Liver (tissue), 9 donors: ENCODE data around the gene ACSM2B. TPM values are rescaled to one million over a fixed set of nuclear protein-coding genes. Genes with fewer than 3 reads are reported as not detected.
"Not testable (repeated sequence)": the region's sequence is repeated elsewhere in the genome, so short reads cannot be mapped to it uniquely, and the experiment has no call there.

ENCODE experiments used
- DNase-seq: peaks from one replicate; pipeline ENCODE4 v3.0.0-alpha.2; 2017; ENCODE audit warnings: low spot score
- H3K27ac ChIP-seq, 2 donors: one replicate each; pipeline ENCODE4 v1.7.0; 2013; ENCODE audit warnings: inconsistent platforms in 2 of 2, low read length in 2 of 2, control low read depth in 1 of 2, low read depth in 1 of 2, mild to moderate bottlenecking in 1 of 2
- H3K27me3 ChIP-seq, 4 donors: one replicate each; pipeline versions ENCODE4 v1.6.1 to v1.7.0; 2013; ENCODE audit warnings: low read length in 3 of 4, inconsistent platforms in 1 of 4, mild to moderate bottlenecking in 1 of 4, moderate library complexity in 1 of 4; ENCODE audit not compliant: control insufficient read depth in 4 of 4, insufficient read depth in 4 of 4
- H3K36me3 ChIP-seq, 4 donors: one replicate each; pipeline versions ENCODE4 v1.6.1 to v1.7.0; 2013; ENCODE audit warnings: low read length in 3 of 4, mild to moderate bottlenecking in 3 of 4, low read depth in 1 of 4, moderate library complexity in 1 of 4; ENCODE audit not compliant: control insufficient read depth in 4 of 4, insufficient read depth in 3 of 4
- H3K4me1 ChIP-seq, 4 donors: one replicate each; pipeline versions ENCODE4 v1.6.1 to v1.7.0; 2013; ENCODE audit warnings: low read length in 3 of 4, mild to moderate bottlenecking in 3 of 4, moderate library complexity in 1 of 4; ENCODE audit not compliant: control insufficient read depth in 4 of 4, insufficient read depth in 4 of 4
- H3K4me3 ChIP-seq, 3 donors: one replicate each; pipeline versions ENCODE4 v1.6.1 to v1.7.0; 2013; ENCODE audit warnings: low read length in 3 of 3, control low read depth in 1 of 3, low read depth in 1 of 3, mild to moderate bottlenecking in 1 of 3
- H3K9ac ChIP-seq, 2 donors: one replicate each; pipeline ENCODE4 v1.7.0; 2013; ENCODE audit warnings: low read length in 2 of 2, mild to moderate bottlenecking in 2 of 2, moderate library complexity in 2 of 2, control low read depth in 1 of 2, low read depth in 1 of 2
- H3K9me3 ChIP-seq, 4 donors: one replicate each; pipeline versions ENCODE4 v1.6.1 to v1.7.0; 2013; ENCODE audit warnings: low read length in 3 of 4; ENCODE audit not compliant: control insufficient read depth in 4 of 4
- HNF4A ChIP-seq, 2 donors: conservative IDR thresholded peaks; 2 replicates each; pipeline ENCODE4 v1.6.1; 2016; ENCODE audit warnings: antibody characterized with exemption in 2 of 2, mild to moderate bottlenecking in 2 of 2
- JUND ChIP-seq, 2 donors: IDR thresholded peaks; 2 replicates each; pipeline ENCODE4 v1.6.1; 2016; ENCODE audit warnings: antibody characterized with exemption in 2 of 2
- MAX ChIP-seq: IDR thresholded peaks from 2 replicates; pipeline ENCODE4 v1.6.1; 2016; ENCODE audit warnings: antibody characterized with exemption
- RAD21 ChIP-seq, 2 donors: IDR thresholded peaks; 2 replicates each; pipeline ENCODE4 v1.6.1; 2016; ENCODE audit warnings: antibody characterized with exemption in 2 of 2, mild to moderate bottlenecking in 2 of 2
- RXRA ChIP-seq, 2 donors: IDR thresholded peaks; 2 replicates each; pipeline ENCODE4 v1.6.1; 2017 to 2018; ENCODE audit warnings: antibody characterized with exemption in 2 of 2, mild to moderate bottlenecking in 1 of 2
- SP1 ChIP-seq: IDR thresholded peaks from 2 replicates; pipeline ENCODE4 v1.6.1; 2018; ENCODE audit warnings: antibody characterized with exemption, mild to moderate bottlenecking
- YY1 ChIP-seq: IDR thresholded peaks from 2 replicates; pipeline ENCODE4 v1.6.1; 2016; ENCODE audit warnings: antibody characterized with exemption, mild to moderate bottlenecking
- ZBTB33 ChIP-seq: IDR thresholded peaks from 2 replicates; pipeline ENCODE4 v1.6.1; 2016; ENCODE audit warnings: antibody characterized with exemption
- WGBS: extraction: QIAGEN DNeasy Blood & Tissue Kit; methylation state at CpG from one replicate; pipeline ENCODE4 v1.1.7; 2013; 5-methylcytosine and 5-hydroxymethylcytosine counted together
- polyA plus RNA-seq, 2 donors: library from polyadenylated mRNA; stranded (reverse) in 1 of 2; unstranded in 1 of 2; fragments of 200-250 nt in 1 of 2; fragments of >200 nt in 1 of 2; fragmentation: Nextera tagmentation in 1 of 2; extraction: Ambion mirVana in 1 of 2; gene quantifications; one replicate each; pipeline versions ENCODE4 v1.2.1 to v1.2.3, GENCODE V29; 2013 to 2015
- total RNA-seq, 2 donors: library from RNA; depleted of rRNA; stranded (reverse); fragments of >200 nt; gene quantifications; one replicate each; pipeline ENCODE4 v1.2.3, GENCODE V29; 2014
- donor health status: healthy.
- donor health status: healthy.
- donor health status: healthy.
- donor health status: healthy.
- donor health status: healthy.

Gene ACSM2B
- total and polyA plus RNA-seq, 4 donors = 46.0 to 852 (median 500) TPM

GRCh38 chr16:20586112-20586511 lies 9.9 kb upstream of the ACSM2B start:
- WGBS = 35% methylated on average over 6 of the region's 6 CpGs
- H3K4me3 ChIP-seq, DNase-seq, H3K27me3 ChIP-seq, H3K9me3 ChIP-seq, H3K36me3 ChIP-seq: not testable (repeated sequence)
- Histone ChIP-seq H3K27ac (peak overlapping the region; percentile 74 to 80), H3K4me1 (peaks cover 6 to 26% (median 12%) of the 10 kb centered on the region in 4 donors), H3K9ac (peak overlapping the region in 1 of 2 donors; percentile 49)
- TF ChIP-seq SP1 = peak; percentile 45
- TF ChIP-seq MAX = peak; percentile 11
- TF ChIP-seq HNF4A (conservative IDR thresholded peaks at IDR 0.05) = peak; percentile 55 to 75

DNA sequence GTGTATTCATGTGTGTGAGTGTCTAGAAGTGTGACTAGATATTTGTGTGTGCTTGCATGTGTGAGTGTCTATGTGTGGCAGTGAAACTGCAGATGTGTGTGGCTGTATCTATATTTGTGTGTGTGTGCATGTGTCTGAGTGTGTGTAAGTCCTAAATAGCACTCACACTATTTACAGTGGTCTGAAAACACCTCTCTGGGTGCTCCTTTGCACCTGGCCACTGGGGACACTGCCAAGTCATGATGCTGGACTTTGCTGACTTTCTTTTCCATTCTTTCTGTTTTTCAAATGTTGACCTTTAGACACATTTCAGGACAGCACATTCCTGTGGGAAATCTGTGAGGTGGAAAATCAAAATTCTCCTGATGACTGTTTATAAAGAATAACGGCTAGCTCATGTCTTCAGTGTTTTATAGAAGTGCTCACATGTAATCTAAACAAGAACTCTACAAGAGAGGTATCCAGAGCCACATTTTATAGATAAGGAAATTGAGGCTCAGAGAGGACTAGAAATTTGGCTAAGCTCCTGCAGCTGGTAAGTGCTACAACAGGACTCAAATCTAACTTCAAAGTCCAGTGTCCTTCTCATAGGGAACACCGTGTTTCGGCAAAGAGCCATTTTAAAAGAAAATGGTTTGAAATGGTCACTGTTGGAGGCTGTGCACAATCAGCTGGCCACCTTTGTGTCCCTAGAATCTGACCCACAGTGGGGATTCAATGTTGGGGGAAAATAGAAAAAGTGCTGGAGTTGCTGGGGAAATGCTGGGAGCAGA lies 4.5 kb upstream of the ACSM2B start:
- not testable (repeated sequence) for H3K4me1 ChIP-seq, H3K4me3 ChIP-seq, H3K27me3 ChIP-seq, DNase-seq, H3K9me3 ChIP-seq, H3K36me3 ChIP-seq, H3K9ac ChIP-seq
- WGBS = no CpG with 5 or more reads among the region's 3 CpGs
- peak overlapping the region in 1 of 2 donors; percentile 46 for H3K27ac ChIP-seq

DNA sequence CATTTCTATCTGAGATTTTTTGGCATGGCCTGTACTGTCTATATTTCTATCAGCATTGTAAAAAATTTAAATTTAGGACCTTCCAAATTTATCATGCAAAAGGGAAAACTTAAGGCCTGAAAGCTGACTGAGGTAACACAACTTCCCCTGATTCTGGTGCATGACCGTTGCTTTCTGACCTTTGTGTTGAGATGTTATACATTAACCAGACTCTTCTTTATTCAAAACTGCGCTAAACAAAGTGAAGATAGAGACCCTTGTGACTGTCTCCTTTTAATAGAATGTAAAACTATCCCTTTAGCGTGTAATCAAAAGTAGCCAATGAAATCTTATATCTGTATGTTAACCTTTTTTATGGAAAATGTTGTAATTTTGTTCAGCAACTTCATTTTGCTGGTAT lies 1.9 kb upstream of the ACSM2B start:
- H3K9ac ChIP-seq, H3K27me3 ChIP-seq, H3K4me1 ChIP-seq, H3K36me3 ChIP-seq, H3K9me3 ChIP-seq, H3K27ac ChIP-seq, H3K4me3 ChIP-seq, DNase-seq: not testable (repeated sequence)
- WGBS = 28% methylated on average over 2 of the region's 3 CpGs

DNA sequence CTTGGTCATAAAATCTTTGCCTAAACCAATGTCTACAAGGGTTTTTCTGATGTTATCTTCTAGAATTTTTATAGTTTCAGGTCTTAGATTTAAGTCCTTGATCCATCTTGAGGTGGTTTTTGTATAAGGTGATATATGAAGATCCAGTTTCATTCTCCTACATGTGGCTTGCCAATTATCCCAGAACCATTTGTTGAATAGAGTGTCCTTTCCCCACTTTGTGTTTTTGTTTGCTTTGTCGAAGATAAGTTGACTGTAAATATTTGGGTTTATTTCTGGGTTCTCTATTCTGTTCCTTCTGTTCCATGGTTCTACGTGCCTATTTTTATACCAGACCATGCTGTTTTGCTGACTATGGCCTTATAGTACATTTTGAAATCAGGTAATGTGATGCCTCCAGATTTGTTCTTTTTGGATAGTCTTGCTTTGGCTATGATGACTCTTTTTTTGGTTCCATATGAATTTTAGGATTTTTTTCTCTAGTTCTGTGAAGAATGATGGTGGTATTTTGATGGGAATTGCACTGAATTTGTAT lies 7.0 kb downstream of the ACSM2B start:
- peak in 1 of 2 donors; percentile 36 for TF ChIP-seq JUND (IDR thresholded peaks at IDR 0.05)
- H3K9ac ChIP-seq, H3K27ac ChIP-seq, H3K4me1 ChIP-seq, H3K27me3 ChIP-seq, H3K9me3 ChIP-seq, H3K4me3 ChIP-seq, DNase-seq: not testable (repeated sequence)
- peaks cover 0 to 11% (median 9%) of the 10 kb centered on the region in 4 donors for H3K36me3 ChIP-seq
- 29% methylated on average over 2 of the region's 2 CpGs for WGBS

DNA sequence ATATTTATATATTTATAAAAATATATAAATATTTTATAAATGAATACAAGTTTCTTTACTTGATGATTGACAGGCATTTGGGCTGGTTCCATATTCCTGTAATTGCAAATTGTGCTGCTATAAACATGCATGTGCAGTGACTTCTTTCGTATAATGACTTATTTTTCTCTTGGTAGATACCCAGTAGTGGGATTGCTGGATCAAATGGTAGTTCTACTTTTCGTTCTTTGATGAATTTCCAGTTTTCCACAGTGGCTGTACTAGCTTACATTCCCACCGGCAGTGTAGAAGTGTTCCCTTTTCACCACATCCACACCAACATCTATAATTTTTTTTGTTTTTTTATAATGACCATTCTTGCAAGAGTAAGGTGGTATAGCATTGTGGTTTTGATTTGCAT lies 7.8 kb downstream of the ACSM2B start:
- TF ChIP-seq RXRA (IDR thresholded peaks at IDR 0.05) (peak in 1 of 2 donors; percentile 9), YY1 (no peak), RAD21 (IDR thresholded peaks at IDR 0.05) (peak in 1 of 2 donors; percentile 24), ZBTB33 (peak; percentile 43)
- Histone ChIP-seq H3K4me3 (no peak overlapping the region), H3K36me3 (peaks cover 0 to 12% (median 9%) of the 10 kb centered on the region in 4 donors), H3K9me3 (peaks cover 0 to 7% (median 1%) of the 10 kb centered on the region in 4 donors), H3K9ac (no peak overlapping the region), H3K27ac (no peak overlapping the region), H3K4me1 (no peaks in the 10 kb centered on the region), H3K27me3 (no peaks in the 10 kb centered on the region)
- WGBS = 28% methylated on average over 3 of the region's 3 CpGs
- DNase-seq = no peak
